Panc1 (cell line): Measurements from ENCODE around the gene HOXD3. TPM values are rescaled to one million over a fixed set of nuclear protein-coding genes. Genes with fewer than 3 reads are reported as not detected.

Experiments
- ATAC-seq: fragments of 200-7000 bp; cut with Tn5 transposase; 2 replicates; pipeline ENCODE4 v1.9.1; 2020; ENCODE audit warnings: mild to moderate bottlenecking, moderate library complexity
- BruUV-seq: library from RNA; stranded (reverse); fragments of 400-500 nt; replicated peaks from 2 replicates; lab custom pipeline; 2021; lab: Mats Ljungman, UMichigan
- CTCF ChIA-PET: fragments of 300-600 bp; sonication (Branson Sonifier 250); formaldehyde crosslinking; loops from one replicate; lab custom pipeline; 2022; ENCODE audit warnings: antibody characterized with exemption; lab: Charles Lee
- POLR2A ChIA-PET: fragments of 300-600 bp; sonication (Branson Sonifier 250); formaldehyde crosslinking; loops from one replicate; lab custom pipeline; 2022; ENCODE audit warnings: antibody characterized with exemption; lab: Charles Lee
- DNase-seq: peaks from one replicate; pipeline ENCODE4 v3.0.0-alpha.2; 2010; ENCODE audit warnings: low read depth, low spot score
- H3K27ac ChIP-seq: 2 replicates; pipeline ENCODE4 v1.5.1; 2011; ENCODE audit warnings: mild to moderate bottlenecking, low read length, inconsistent platforms
- H3K27me3 ChIP-seq: fragments of 200-500 bp; sonication (Bioruptor generic); 2 replicates; pipeline ENCODE4 v1.6.0; 2014; ENCODE audit warnings: low read length, inconsistent platforms; ENCODE audit not compliant: control insufficient read depth, insufficient read depth
- H3K36me3 ChIP-seq: fragments of 200-500 bp; sonication (Bioruptor generic); 2 replicates; pipeline ENCODE4 v1.5.1; 2014; ENCODE audit warnings: inconsistent platforms, mild to moderate bottlenecking, low read length, moderate library complexity; ENCODE audit not compliant: control insufficient read depth, insufficient read depth
- H3K4me1 ChIP-seq: 2 replicates; pipeline ENCODE4 v1.5.1; 2011; ENCODE audit warnings: inconsistent platforms, mild to moderate bottlenecking, low read length, moderate library complexity; ENCODE audit not compliant: control insufficient read depth, insufficient read depth
- H3K4me3 ChIP-seq, 2 experiments: 2 replicates each; pipeline ENCODE4 v1.5.1; 2011 to 2012; ENCODE audit warnings: low read depth in 2 of 2, low read length in 2 of 2, mild to moderate bottlenecking in 2 of 2, inconsistent platforms in 1 of 2, moderate library complexity in 1 of 2
- H3K9me3 ChIP-seq: fragments of 200-500 bp; sonication (Bioruptor generic); 2 replicates; pipeline ENCODE4 v1.5.1; 2014; ENCODE audit warnings: low read depth, mild to moderate bottlenecking, inconsistent platforms, low read length, moderate library complexity; ENCODE audit not compliant: control insufficient read depth, insufficient read depth
- POLR2AphosphoS5 ChIP-seq: IDR thresholded peaks from 2 replicates; pipeline ENCODE4 v1.6.1; 2012; ENCODE audit warnings: mild to moderate bottlenecking, low read depth, low read length, moderate library complexity
- SIN3A ChIP-seq: IDR thresholded peaks from 2 replicates; pipeline ENCODE4 v1.6.1; 2012; ENCODE audit warnings: low read depth, mild to moderate bottlenecking, low read length, moderate library complexity, borderline replicate concordance; ENCODE audit not compliant: insufficient read depth
- TCF7L2 ChIP-seq: IDR thresholded peaks from 2 replicates; pipeline ENCODE4 v1.6.1; 2011; ENCODE audit warnings: mild to moderate bottlenecking, low read depth, low read length, inconsistent platforms
- in situ Hi-C: cut with HindIII; loops from 2 replicates; pipeline ENCODE4 v1.10.0; 2016; ENCODE audit warnings: low sequenced_read_pairs, low pct_unique_long_range_greater_than_20kb
- intact Hi-C: fragments of 100-400 bp; cut with micrococcal nuclease; formaldehyde crosslinking; loops from one replicate; pipeline ENCODE4 v1.10.0; 2022; ENCODE audit not compliant: unreplicated experiment
- total RNA-seq: library from RNA; stranded (reverse); gene quantifications from one replicate; pipeline ENCODE4 v1.2.1, GENCODE V29; 2021; ENCODE audit not compliant: unreplicated experiment
- TF ChIP-seq, protein P1 (sequence below): fragments of 450-650 bp; IDR thresholded peaks from 2 replicates; pipeline ENCODE4 v1.5.1; 2017; ENCODE audit warnings: mild to moderate bottlenecking
- TF ChIP-seq, protein P2 (sequence below), 2 experiments: IDR thresholded peaks; 2 replicates each; pipeline ENCODE4 v1.6.1; 2011 to 2012; ENCODE audit warnings: low read depth in 2 of 2, control low read depth in 1 of 2, low read length in 1 of 2, mild to moderate bottlenecking in 1 of 2, moderate library complexity in 1 of 2; ENCODE audit not compliant: insufficient read depth in 1 of 2

HOXD3 gene
- total RNA-seq, 1 experiment from 2014 or later: 1.8 TPM

DNA sequence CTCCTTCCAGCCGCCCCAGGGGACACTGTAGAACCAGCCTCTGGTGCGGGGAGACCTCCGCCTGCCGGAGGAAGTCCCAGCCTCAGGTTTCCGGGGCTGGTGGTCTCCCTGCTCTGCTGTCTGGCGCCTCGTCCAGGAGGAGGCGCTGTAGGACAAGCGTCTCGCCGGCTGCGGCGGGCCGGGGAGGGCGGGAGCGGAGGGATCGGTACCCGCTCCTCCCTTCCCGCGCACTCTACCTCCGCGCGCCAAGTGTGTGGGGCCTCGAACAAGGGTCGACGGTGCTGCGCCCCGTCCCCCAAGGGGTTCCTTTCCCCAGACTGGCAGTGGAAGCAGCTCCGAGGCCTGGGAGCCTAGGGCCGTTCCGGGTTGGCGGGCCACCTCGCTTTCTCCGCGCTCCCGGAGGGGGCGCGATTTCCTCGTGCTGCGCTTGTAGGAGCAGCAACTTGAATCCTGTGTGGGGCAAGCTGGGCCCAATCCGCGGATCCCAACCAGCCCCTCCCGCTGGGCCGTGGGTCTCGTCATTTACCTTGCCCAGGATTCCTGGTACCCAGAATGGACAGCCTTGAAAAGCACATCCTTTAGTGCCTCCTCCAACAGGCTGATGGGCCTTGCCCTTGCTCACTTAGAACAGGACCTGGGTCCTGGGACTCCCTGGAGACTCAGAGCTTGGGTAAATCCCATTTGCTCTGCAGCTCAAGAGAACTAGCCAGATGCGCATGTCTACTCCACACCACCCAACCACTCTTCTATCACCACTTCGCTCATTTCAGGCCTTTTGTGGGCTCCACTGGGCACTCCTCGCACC, 16.4 kb upstream of the HOXD3 start:
- H3K9me3 ChIP-seq: no peaks in the 10 kb centered on the region
- intact Hi-C loops: loop anchor here (1.0 to 2.0 kb wide), 2 partner anchors 314 to 414 kb away; no protein-coding TSS in a partner anchor
- no peaks in the 10 kb centered on the region for H3K36me3 ChIP-seq
- DNase-seq (no peak), ATAC-seq (peak; percentile 92)
- TF ChIP-seq, protein P1, sequence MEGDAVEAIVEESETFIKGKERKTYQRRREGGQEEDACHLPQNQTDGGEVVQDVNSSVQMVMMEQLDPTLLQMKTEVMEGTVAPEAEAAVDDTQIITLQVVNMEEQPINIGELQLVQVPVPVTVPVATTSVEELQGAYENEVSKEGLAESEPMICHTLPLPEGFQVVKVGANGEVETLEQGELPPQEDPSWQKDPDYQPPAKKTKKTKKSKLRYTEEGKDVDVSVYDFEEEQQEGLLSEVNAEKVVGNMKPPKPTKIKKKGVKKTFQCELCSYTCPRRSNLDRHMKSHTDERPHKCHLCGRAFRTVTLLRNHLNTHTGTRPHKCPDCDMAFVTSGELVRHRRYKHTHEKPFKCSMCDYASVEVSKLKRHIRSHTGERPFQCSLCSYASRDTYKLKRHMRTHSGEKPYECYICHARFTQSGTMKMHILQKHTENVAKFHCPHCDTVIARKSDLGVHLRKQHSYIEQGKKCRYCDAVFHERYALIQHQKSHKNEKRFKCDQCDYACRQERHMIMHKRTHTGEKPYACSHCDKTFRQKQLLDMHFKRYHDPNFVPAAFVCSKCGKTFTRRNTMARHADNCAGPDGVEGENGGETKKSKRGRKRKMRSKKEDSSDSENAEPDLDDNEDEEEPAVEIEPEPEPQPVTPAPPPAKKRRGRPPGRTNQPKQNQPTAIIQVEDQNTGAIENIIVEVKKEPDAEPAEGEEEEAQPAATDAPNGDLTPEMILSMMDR: peak; percentile 96
- no peak for TF ChIP-seq TCF7L2
- in situ Hi-C loops: no loop called here
- no peaks in the 10 kb centered on the region for H3K27me3 ChIP-seq
- H3K4me1 ChIP-seq: peaks cover 4% of the 10 kb centered on the region; the same call in 1 of the 2 replicates
- H3K27ac ChIP-seq: peak overlapping the region; percentile 71
- peak overlapping the region; percentile 48 to 58 for H3K4me3 ChIP-seq
- no TSS peak for BruUV-seq
- ChIA-PET CTCF (interaction anchor here (0.6 to 2.5 kb wide), 12 partner anchors 10 to 808 kb away, joined by 3 to 37 read pairs (median 5); no protein-coding TSS in a partner anchor), POLR2A (interaction anchor here (0.5 to 0.7 kb wide), 2 partner anchors 253 to 497 kb away, joined by 3 to 22 read pairs; no protein-coding TSS in a partner anchor)

DNA sequence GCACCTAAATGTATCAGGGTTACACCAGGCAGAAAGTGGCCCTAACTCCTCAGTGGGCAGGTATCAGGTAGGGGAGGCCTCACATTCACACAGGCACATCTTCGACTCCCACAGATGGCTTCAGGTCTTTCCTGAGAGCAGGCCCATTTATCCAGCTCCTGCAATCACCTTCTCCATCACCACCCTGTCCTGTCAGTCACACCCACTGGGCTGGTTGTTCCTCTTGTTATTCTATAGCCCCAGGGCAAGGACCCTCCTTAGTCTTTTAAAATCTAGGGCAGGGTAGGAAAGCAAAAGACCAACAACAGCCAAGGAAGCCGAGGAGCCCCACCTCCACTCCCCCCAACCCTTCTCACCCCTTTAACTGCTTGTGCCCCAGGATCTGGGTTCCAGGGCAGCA, 14.8 kb upstream of the HOXD3 start:
- ChIA-PET CTCF (no interaction called here), POLR2A (no interaction called here)
- intact Hi-C loops (no loop called here), in situ Hi-C loops (no loop called here)
- H3K4me1 ChIP-seq: peaks cover 4% of the 10 kb centered on the region; the same call in 1 of the 2 replicates
- H3K9me3 ChIP-seq: no peaks in the 10 kb centered on the region
- no peak overlapping the region for H3K27ac ChIP-seq
- TF ChIP-seq POLR2AphosphoS5: no peak
- TF ChIP-seq SIN3A: no peak
- TF ChIP-seq, protein P1: no peak
- no peak for TF ChIP-seq TCF7L2
- TF ChIP-seq, protein P2, sequence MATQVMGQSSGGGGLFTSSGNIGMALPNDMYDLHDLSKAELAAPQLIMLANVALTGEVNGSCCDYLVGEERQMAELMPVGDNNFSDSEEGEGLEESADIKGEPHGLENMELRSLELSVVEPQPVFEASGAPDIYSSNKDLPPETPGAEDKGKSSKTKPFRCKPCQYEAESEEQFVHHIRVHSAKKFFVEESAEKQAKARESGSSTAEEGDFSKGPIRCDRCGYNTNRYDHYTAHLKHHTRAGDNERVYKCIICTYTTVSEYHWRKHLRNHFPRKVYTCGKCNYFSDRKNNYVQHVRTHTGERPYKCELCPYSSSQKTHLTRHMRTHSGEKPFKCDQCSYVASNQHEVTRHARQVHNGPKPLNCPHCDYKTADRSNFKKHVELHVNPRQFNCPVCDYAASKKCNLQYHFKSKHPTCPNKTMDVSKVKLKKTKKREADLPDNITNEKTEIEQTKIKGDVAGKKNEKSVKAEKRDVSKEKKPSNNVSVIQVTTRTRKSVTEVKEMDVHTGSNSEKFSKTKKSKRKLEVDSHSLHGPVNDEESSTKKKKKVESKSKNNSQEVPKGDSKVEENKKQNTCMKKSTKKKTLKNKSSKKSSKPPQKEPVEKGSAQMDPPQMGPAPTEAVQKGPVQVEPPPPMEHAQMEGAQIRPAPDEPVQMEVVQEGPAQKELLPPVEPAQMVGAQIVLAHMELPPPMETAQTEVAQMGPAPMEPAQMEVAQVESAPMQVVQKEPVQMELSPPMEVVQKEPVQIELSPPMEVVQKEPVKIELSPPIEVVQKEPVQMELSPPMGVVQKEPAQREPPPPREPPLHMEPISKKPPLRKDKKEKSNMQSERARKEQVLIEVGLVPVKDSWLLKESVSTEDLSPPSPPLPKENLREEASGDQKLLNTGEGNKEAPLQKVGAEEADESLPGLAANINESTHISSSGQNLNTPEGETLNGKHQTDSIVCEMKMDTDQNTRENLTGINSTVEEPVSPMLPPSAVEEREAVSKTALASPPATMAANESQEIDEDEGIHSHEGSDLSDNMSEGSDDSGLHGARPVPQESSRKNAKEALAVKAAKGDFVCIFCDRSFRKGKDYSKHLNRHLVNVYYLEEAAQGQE (IDR thresholded peaks at IDR 0.05; ENCODE audit: insufficient read depth in 1 of 2, low read depth in 2 of 2, low read length in 1 of 2): no peak
- no peak for ATAC-seq
- H3K4me3 ChIP-seq: no peak overlapping the region
- H3K27me3 ChIP-seq: no peaks in the 10 kb centered on the region
- BruUV-seq: no TSS peak
- H3K36me3 ChIP-seq: no peaks in the 10 kb centered on the region
- DNase-seq: no peak
